GM12872 (cell line): Measurements from ENCODE around the gene KRT74.

Experiments
- TF ChIP-seq, protein P1 (sequence below): IDR thresholded peaks from 3 replicates; pipeline ENCODE4 v1.5.1; 2011; ENCODE audit warnings: low read depth, mild to moderate bottlenecking, low read length, moderate library complexity; ENCODE audit not compliant: insufficient read depth

KRT74 gene

DNA sequence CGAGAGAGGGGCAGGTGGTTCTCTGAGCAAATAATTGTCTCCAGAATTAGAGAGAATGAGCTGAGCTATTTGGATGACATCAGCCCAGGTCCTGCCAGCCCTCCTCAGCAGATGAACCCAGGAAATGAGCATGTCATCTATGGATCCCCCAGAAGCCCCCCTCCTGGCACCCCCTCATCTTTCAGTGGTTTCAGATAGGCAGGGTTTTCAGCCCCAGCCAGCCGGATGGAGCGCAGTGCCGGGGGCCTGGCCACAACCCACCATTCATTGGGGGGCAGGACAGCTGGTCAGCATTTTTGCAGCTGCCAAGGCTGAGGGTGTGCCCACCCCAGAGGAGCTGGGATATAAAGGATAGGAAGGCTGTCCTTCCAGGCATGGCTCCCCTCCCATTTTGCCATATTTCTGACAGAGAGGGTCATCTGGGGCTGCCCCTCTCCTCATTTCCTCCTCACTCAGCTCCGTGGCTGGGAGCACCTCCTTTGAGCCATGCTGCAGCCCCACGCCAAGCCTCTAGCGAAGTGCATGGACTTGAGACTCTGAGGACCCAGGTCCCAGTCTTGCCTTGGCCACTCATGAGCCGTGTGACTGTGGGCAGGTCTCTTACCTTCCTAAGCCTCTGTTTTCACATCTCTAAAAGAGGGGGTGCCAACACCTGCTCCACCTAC, 14.7 kb downstream of the KRT74 start:
- TF ChIP-seq, protein P1, sequence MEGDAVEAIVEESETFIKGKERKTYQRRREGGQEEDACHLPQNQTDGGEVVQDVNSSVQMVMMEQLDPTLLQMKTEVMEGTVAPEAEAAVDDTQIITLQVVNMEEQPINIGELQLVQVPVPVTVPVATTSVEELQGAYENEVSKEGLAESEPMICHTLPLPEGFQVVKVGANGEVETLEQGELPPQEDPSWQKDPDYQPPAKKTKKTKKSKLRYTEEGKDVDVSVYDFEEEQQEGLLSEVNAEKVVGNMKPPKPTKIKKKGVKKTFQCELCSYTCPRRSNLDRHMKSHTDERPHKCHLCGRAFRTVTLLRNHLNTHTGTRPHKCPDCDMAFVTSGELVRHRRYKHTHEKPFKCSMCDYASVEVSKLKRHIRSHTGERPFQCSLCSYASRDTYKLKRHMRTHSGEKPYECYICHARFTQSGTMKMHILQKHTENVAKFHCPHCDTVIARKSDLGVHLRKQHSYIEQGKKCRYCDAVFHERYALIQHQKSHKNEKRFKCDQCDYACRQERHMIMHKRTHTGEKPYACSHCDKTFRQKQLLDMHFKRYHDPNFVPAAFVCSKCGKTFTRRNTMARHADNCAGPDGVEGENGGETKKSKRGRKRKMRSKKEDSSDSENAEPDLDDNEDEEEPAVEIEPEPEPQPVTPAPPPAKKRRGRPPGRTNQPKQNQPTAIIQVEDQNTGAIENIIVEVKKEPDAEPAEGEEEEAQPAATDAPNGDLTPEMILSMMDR: no peak

DNA sequence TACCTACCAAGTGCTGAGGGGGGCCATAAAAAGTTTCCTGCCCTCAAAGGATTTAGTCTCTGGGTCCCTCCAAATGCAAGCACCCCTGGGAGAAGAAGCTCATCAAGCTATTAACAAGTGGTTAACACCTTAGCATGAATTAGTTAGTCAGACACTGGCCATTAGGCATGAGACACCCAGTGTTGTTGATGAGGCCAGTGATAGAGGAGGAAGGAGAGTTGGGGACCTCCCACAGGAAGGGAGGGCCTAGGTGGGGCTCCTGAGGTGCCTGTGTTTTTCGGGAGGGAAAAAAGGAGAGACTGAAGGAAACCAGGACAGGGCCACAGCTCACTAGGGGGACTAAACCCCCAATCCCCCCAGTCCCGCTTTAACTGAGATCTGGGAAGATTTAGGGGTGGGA, 16.2 kb downstream of the KRT74 start:
- TF ChIP-seq, protein P1: no peak

DNA sequence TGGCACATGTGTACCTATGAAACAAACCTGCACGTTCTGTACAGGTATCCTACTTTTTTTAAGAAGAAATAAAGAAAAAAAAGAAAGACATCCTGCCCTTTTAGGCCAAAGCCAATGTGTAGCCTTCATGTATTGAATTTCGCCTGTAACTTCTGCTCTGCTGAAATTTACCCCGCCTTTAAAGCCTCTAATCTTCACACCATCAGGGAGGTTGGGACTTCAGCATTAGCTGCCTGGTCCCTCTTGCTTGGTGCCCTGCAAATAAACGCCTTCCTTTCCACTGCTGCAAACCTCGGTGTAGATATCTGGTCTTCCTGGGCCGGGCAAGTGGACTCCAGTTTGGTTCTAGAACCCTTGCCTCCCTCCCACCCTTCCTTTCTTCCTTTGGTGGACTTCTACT, 18.1 kb downstream of the KRT74 start:
- TF ChIP-seq, protein P1: no peak

DNA sequence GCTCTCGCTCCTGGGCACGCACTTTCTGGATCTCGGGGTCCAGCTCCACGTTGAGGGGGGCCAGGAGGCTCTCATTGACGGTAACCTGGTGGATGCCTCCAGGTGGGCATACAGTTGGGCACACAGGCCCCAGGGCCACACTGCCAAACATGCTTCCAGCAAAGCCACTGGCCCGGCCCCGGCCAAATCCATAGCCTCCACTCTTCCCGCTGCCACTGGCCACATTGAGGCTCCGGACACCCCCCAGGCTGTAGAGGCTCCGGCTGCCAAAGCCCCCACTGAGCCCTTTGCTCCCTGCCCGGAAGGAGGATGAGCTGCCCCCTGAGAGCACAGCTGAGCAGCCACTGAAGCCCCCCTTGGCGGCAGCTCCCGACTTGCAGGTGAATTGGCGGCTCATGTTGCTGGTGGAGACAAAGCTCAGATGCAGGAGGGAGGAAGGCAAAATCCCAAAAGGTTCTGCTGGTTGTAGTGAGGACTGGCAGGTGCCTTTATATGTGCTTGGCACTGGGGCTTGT, 20.9 kb downstream of the KRT74 start, which contains the start of gene KRT71:
KRT71 (minus strand) TSS at position 465 of the 515 bp plus-strand sequence; CDS start at position 397, 68 bp downstream.
- TF ChIP-seq, protein P1: no peak

DNA sequence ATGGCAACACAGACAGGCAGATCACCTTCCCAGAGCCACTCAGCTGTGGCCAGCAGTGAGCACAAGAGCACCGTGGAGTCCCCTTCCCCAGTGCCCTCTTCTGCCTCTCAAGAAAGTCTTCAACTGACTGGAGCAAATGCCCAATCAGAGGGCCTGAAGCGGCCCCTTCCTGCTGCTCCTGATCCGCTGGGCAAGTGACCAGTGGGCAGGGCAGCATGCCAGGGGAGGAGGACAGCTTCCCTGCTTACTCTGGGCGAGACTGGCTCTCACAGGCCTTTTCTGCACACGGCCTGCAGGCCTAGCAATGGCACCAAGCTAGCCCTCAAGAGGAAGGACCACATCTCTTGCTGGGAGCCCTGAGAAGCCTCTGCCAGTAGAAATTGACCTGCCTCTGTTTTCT, 21.6 kb downstream of the KRT74 start:
- TF ChIP-seq, protein P1: no peak

DNA sequence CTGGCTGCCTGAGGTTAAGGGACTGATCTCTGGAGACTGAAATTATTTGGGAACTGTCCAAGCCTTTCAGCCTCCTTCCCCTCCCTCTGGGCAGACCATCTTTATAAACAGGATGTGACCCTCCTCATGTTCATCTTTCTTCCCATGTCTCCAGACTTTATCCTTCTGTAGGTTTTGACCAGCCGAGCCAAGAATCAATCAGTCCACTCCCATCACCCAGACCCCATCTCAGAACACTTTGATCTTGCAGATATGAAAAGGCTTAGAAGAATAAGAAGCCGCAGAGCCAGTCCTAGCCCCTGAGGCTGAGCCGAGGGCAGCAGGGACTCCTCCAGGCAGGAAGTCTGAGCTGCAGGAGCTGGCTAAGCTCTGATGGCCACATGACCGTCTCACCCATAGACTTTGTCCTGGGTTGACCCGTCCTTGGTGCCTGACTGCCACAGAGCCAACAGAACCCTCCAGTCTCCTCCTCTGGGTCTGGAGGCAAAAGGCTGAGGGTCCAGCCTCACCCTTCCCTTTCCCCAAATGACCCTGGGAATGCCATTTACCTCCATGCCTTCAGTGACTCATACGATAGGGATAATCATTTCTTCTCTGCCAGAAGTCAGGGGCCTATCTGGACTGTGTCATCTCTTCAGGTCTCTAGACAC, 22.3 kb downstream of the KRT74 start:
- TF ChIP-seq, protein P1: no peak

DNA sequence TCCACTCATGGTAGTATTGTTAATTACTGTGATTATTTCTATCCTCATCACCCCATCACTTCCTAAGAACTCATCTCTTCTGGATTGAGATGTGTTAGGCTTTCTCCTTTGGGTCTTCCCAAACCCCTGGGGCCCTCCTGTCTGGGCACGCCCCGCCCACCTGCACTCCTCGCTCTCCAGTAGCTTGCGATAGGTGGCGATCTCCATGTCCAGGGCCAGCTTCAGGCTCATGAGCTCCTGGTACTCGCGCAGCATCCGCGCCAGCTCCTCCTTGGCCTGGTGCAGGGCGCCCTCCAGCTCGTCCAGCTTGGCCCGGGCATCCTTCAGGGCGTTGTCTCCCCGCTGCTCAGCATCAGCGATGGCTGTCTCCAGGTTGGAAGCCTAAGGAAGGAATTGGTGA, 27.5 kb downstream of the KRT74 start:
- TF ChIP-seq, protein P1: no peak
